ENCODE data around the gene COA8. TPM values are rescaled to one million over a fixed set of nuclear protein-coding genes. Genes with fewer than 3 reads are reported as not detected.

COA8 gene
- total and polyA plus RNA-seq, 9 of the 15 experiments (the other 6 are each of a cell fraction or from before 2014, with no cell fraction given), result 5.0 to 35.3 (median 25.7) TPM

DNA sequence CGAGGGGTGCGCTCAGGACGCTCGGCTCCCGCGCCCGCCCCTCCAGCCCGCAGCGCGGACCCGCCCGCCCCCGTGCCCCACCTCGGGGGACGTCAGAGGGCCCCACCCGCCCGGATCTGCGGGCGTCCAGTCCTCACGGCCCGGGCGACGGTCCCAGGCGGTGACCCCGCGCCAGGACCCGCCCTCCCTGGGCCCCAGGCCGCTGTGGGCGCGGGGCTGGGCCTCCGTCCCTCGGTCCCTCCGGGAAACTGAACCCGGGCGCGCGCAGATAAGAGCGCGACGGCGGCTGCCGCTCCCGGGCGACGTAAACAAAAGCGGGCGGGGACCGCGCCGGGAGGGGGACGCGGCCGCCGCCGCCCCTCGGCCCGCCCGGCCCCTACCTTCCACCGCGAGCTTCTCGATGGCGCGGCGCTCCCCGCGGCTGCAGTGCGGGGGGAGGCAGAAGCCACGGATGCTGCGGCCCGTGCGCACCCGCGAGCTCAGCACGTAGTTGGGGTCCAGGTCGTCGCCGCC is 41.3 kb upstream of the COA8 start:
- ChIA-PET CTCF (ENCODE audit: low intra/inter-chr PET ratio) (no interaction called here), POLR2A (interaction anchor here (0.6 to 2.5 kb wide), 8 partner anchors 10 to 177 kb away, joined by 3 to 12 read pairs (median 4); no protein-coding TSS in a partner anchor)
- WGBS (ENCODE audit: insufficient coverage, low coverage, missing lambda C conversion rate), result 0% methylated on average over 6 of the region's 77 CpGs
- Histone ChIP-seq H4K20me1 (replicated peaks; ENCODE audit: control insufficient read depth, insufficient read depth, low read length) (peaks cover 13% of the 10 kb centered on the region; the same call in 1 of the 2 replicates), H3K4me3 (peak overlapping the region; percentile 60), H3K27ac (ENCODE audit: extremely low read depth, low read depth, low read length) (peak overlapping the region; percentile 83), H3K27me3 (ENCODE audit: control insufficient read depth in 2 of 2, insufficient read depth in 2 of 2, low read length in 2 of 2) (no peaks in the 10 kb centered on the region), H3K4me2 (ENCODE audit: insufficient read depth, low read length) (peak overlapping the region; percentile 78), H2AFZ (ENCODE audit: low read depth, low read length) (peak overlapping the region; percentile 45; the same call in 1 of the 2 replicates), H3K4me1 (replicated peaks in 1 of 2; ENCODE audit: control insufficient read depth in 2 of 2, insufficient read depth in 2 of 2, low read length in 2 of 2) (peaks cover 41 to 91% of the 10 kb centered on the region in 2 experiments), H3K79me2 (ENCODE audit: control insufficient read depth, insufficient read depth, low read length) (peaks cover 23% of the 10 kb centered on the region), H3K36me3 (ENCODE audit: control insufficient read depth, insufficient read depth, low read length) (peaks cover 23% of the 10 kb centered on the region; the same call in 1 of the 3 replicates), H3K9ac (ENCODE audit: insufficient read depth in 1 of 2, low read depth in 2 of 2, low read length in 2 of 2) (peak overlapping the region; percentile 73 to 93; a peak in 3 of 4 replicates), H3K9me1 (ENCODE audit: control insufficient read depth, insufficient read depth, low read length) (no peaks in the 10 kb centered on the region), H3K9me3 (replicated peaks; ENCODE audit: control insufficient read depth, insufficient read depth, low read depth, low read length) (no peaks in the 10 kb centered on the region)
- intact Hi-C loops (cut with micrococcal nuclease) (loop anchor here (10.0 kb wide), 1 partner anchor 127 kb away; no protein-coding TSS in a partner anchor), in situ Hi-C loops (cut with MboI) (no loop called here)
- DNase-seq (ENCODE audit: extremely low read depth in 1 of 4, low spot score in 3 of 4), result peak; percentile 63 to 70 (median 66)
- ATAC-seq, result peak; percentile 55
- no peak for FAIRE-seq
- no TSS peak for BruUV-seq (replicated peaks)
- TF ChIP-seq, protein P1, sequence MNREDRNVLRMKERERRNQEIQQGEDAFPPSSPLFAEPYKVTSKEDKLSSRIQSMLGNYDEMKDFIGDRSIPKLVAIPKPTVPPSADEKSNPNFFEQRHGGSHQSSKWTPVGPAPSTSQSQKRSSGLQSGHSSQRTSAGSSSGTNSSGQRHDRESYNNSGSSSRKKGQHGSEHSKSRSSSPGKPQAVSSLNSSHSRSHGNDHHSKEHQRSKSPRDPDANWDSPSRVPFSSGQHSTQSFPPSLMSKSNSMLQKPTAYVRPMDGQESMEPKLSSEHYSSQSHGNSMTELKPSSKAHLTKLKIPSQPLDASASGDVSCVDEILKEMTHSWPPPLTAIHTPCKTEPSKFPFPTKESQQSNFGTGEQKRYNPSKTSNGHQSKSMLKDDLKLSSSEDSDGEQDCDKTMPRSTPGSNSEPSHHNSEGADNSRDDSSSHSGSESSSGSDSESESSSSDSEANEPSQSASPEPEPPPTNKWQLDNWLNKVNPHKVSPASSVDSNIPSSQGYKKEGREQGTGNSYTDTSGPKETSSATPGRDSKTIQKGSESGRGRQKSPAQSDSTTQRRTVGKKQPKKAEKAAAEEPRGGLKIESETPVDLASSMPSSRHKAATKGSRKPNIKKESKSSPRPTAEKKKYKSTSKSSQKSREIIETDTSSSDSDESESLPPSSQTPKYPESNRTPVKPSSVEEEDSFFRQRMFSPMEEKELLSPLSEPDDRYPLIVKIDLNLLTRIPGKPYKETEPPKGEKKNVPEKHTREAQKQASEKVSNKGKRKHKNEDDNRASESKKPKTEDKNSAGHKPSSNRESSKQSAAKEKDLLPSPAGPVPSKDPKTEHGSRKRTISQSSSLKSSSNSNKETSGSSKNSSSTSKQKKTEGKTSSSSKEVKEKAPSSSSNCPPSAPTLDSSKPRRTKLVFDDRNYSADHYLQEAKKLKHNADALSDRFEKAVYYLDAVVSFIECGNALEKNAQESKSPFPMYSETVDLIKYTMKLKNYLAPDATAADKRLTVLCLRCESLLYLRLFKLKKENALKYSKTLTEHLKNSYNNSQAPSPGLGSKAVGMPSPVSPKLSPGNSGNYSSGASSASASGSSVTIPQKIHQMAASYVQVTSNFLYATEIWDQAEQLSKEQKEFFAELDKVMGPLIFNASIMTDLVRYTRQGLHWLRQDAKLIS (CRISPR knock-in tag; IDR thresholded peaks at IDR 0.05), result 0 out of 2 replicates have a peak, but pooled peaks have one; percentile 4
- TF ChIP-seq FUS (optimal IDR thresholded peaks at IDR 0.05; ENCODE audit: low read depth, low read length) (peak; percentile 34), ZFX (CRISPR knock-in tag; IDR thresholded peaks at IDR 0.05) (peak; percentile 35), PHF8 (IDR thresholded peaks at IDR 0.05; ENCODE audit: borderline replicate concordance, low read length) (peak; percentile 18; the same call in 1 of the 2 replicates), TFAM (CRISPR knock-in tag; conservative IDR thresholded peaks at IDR 0.05) (no peak), SAP30 (IDR thresholded peaks at IDR 0.05; ENCODE audit: borderline replicate concordance, insufficient read depth, low read depth, low read length, poor library complexity, severe bottlenecking) (no peak), RB1 (IDR thresholded peaks at IDR 0.05; ENCODE audit: low read depth) (peak; percentile 17; the same call in 1 of the 2 replicates), SMAD1 (IDR thresholded peaks at IDR 0.05; ENCODE audit: low read depth, low read length, partially characterized antibody) (no peak), SAFB (IDR thresholded peaks at IDR 0.05; ENCODE audit: borderline replicate concordance, low read depth, low read length) (0 out of 2 replicates have a peak, but pooled peaks have one; percentile 14), ZNF311 (CRISPR knock-in tag; IDR thresholded peaks at IDR 0.05) (no peak), EP400 (IDR thresholded peaks at IDR 0.05) (no peak), ZBTB17 (CRISPR knock-in tag; IDR thresholded peaks at IDR 0.05) (no peak), RBBP5 (IDR thresholded peaks at IDR 0.05; ENCODE audit: borderline replicate concordance, insufficient read depth, low read length, poor library complexity, severe bottlenecking) (peak; percentile 3), POLR2G (IDR thresholded peaks at IDR 0.05; ENCODE audit: low read depth, low read length) (peak; percentile 11), HDGF (IDR thresholded peaks at IDR 0.05) (no peak), NFIC (IDR thresholded peaks at IDR 0.05) (no peak), MAFK (IDR thresholded peaks at IDR 0.05; ENCODE audit: low read length) (no peak), RBFOX2 (IDR thresholded peaks at IDR 0.05; ENCODE audit: low read depth, low read length) (peak; percentile 50), CREM (IDR thresholded peaks at IDR 0.05; ENCODE audit: low read depth) (peak; percentile 69), NR2C2 (CRISPR knock-in tag; IDR thresholded peaks at IDR 0.05) (no peak), NR2C2 (tag; IDR thresholded peaks at IDR 0.05) (peak; percentile 22; the same call in 1 of the 2 replicates)
